GM18517 (cell line): ENCODE measurements around the gene EMILIN1.

Experiments used
- ATAC-seq: cut with Tn5 transposase; IDR thresholded peaks from one replicate; pipeline ENCODE4 v1.9.1; 2021; ENCODE audit warnings: mild to moderate bottlenecking, moderate library complexity; ENCODE audit not compliant: unreplicated experiment

Gene EMILIN1

DNA sequence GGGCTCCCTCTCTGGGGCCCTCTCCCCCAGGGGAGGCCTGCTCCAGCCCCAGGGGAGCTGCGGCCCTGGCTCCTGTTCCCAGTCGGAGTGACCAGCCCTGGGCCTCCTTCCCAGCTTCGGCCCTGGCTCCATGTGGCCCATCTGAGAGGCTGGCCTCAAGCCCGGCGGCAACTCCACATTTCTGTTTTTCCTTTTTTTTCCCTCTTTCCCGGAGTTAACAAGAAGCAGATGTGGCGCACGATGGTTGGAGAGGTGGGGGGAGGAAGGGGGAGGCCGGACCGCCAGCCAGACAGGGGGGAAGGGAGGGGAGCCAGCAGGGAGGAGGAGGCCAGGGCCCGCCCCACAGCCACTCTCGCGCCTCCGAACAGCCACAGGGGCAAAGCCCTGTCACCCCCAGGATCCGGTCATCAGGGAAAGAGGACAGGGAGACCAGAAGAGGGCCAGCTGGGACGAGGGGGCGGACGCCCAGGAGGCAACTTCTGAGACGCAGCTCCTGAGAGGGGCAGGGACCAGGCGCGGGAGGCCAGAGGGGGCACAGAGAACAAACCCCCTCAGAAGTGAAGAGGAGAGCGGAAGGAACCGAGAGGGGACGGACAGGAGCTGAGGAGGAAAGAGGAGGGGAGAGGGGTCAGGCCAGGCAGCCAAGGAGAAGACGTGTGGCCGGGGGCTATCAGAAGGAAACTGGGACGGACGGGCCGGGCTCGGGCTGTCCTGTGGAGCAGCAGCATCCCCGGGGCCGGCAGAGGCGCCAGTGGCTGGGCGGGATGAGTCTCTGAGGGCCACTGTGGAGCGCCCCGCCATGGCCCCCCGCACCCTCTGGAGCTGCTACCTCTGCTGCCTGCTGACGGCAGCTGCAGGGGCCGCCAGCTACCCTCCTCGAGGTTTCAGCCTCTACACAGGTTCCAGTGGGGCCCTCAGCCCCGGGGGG is at the start of gene EMILIN1:
Gene EMILIN1 (plus strand): TSS at position 349 of the 928 bp plus-strand sequence. CDS start 451 bp downstream, at position 800.
- no peak for ATAC-seq

DNA sequence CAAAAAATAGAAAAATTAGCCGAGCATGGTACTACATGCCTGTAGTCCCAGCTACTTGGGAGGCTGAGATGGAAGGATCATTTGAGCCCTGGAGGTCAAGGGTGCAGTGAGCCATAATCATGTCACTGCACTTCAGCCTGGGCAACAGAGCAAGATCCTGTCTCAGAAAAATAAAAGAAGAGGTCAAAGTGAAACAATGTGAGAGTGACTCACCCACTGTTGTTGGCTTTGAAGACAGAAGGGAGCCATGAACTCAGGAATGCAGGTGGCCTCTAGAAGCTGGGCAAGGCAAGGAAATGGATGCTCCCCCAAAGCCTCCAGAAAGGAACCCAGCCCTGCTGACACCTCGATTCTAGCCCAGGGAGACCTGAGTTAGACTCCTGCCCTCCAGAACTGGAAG is 49.4 kb upstream of the EMILIN1 start:
- ATAC-seq: no peak

GRCh38 chr2:27032495-27033252 is 45.7 kb upstream of the EMILIN1 start, which contains the start of gene TMEM214:
TMEM214 (plus strand) TSS chr2:27032965; CDS start chr2:27033016, 51 bp downstream.
- ATAC-seq: peak; percentile 86

GRCh38 chr2:27033253-27033852 is 45.1 kb upstream of the EMILIN1 start:
- ATAC-seq: peak; percentile 12

DNA sequence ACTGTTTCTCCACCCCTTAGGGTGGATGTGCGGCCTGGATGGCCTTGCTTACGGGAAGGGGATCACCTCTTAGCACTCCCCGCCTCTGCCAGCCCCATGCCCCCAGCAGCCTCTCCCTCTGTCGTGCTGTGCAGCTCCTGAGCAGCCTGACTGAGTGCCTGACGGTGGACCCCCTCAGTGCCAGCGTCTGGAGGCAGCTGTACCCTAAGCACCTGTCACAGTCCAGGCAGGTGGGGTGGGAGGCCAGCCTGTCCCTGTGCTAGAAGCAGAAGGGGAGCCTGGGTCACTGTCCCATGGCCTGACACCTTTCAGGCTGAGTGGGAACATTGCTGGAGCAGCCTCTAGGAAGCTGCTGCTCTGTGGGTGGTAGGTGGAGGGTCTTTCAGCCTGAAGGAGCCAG is 40.4 kb upstream of the EMILIN1 start:
- no peak for ATAC-seq

DNA sequence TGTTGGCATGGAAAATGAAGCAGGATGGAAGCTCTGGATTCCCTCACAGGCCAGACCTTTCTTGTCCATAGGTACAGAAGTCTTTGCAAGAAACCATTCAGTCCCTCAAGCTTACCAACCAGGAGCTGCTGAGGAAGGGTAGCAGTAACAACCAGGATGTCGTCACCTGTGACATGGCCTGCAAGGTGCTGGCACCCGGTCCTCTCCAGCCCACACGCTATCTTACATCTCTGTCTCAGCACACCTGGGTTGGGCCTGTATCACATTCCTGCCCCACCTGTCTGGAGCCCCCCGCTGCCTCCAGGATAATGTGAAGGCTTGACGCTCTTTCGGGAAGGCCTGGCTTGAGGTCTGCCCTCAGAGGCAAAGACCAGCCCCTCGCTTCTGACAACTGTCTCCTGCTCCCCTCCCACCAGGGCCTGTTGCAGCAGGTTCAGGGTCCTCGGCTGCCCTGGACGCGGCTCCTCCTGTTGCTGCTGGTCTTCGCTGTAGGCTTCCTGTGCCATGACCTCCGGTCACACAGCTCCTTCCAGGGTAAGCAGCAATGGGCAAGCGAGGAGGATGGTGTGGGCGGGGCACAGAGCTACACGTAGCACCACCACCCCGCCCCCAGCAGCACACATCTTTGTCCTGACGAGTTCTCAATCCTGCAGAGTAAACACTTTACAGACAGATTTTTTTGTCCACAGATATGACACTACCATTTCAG is 39.6 kb upstream of the EMILIN1 start:
- ATAC-seq: no peak

GRCh38 chr2:27039426-27039825 is 39.0 kb upstream of the EMILIN1 start:
- ATAC-seq: no peak

GRCh38 chr2:27039871-27040270 is 38.5 kb upstream of the EMILIN1 start:
- ATAC-seq: no peak

DNA sequence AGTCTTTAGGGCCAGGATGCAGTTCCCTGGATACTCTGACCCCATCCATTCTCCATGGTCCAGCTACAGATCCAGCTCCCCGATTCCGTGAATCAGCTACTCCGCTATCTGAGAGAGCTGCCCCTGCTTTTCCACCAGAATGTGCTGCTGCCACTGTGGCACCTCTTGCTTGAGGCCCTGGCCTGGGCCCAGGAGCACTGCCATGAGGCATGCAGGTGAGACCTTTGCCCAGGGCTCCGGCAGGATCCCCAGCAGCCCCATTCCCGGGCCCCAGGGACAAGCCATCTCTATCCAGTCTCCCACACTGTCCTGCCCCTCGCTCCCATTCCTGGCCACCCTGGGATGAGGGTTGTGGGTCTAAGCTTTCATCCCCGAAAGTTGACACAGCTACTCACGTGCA is 38.1 kb upstream of the EMILIN1 start:
- ATAC-seq: no peak

GRCh38 chr2:27041752-27042151 is 36.7 kb upstream of the EMILIN1 start:
- no peak for ATAC-seq

- ATAC-seq: no peak
These were observed 36.2 kb upstream of the EMILIN1 start for GRCh38 chr2:27042159-27042661.

- no peak for ATAC-seq
These were observed 35.3 kb upstream of the EMILIN1 start for GRCh38 chr2:27042985-27043634.

GRCh38 chr2:27049422-27050280 is 28.8 kb upstream of the EMILIN1 start:
- ATAC-seq: no peak

DNA sequence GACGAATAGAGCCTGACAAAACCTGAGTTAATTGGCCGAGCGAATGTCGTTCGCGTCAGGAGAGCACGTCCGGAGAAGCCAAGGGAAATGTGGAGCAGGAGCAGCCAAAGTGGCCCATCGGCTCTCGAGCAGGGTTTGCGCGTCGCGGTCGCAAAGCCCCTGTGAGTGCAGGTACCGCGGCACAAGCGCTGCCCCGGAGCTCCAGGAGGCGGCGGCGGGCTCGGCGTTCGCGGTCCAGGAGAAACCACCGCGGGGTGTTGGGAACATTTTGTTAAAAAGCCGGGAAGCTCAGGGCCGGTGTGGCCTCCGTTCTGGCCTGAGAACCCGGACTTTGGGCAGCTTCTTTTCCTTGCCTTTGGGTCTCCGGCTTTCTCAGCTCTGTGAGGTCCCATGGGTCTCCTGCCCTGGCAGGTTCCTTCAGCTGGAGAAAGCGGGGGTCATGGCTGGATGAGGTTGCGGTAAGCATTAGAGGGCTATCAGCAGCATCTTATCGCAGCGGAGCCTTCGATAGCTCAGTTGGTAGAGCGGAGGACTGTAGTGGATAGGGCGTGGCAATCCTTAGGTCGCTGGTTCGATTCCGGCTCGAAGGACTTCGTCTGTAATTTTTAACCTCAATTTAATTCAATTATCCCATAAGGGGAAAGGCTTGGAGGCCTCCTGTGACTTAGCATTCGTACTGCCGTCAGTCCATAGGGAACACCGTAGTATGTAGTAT is 28.0 kb upstream of the EMILIN1 start:
- peak; percentile 47 for ATAC-seq

GRCh38 chr2:27050996-27051901 is 27.2 kb upstream of the EMILIN1 start, which contains the start of gene AGBL5:
AGBL5 (plus strand) TSS chr2:27051668; CDS start chr2:27052959, 1,291 bp downstream.
- ATAC-seq: peak; percentile 74

GRCh38 chr2:27051902-27052645 is 26.3 kb upstream of the EMILIN1 start:
- no peak for ATAC-seq

DNA sequence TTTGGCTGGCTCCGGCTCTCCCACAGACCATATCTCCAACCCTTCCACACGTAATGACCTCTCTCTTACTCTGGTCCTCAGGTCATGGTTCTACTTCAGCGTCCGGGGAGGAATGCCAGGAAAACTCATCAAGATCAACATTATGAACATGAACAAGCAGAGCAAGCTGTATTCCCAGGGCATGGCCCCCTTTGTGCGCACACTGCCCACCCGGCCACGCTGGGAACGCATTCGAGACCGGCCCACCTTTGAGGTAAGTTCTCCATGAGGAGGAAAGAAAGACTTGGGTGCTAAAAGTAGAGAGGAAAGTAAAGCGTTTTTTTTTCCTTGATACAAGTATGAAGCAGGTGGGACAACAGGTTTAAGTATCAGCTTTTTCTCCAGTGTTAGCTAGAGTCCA is 25.1 kb upstream of the EMILIN1 start:
- no peak for ATAC-seq
